ENCODE measurements around the gene DYSF. TPM values are rescaled to one million over a fixed set of nuclear protein-coding genes. Genes with fewer than 3 reads are reported as not detected.

Gene DYSF
- total and polyA plus RNA-seq, 9 donors = 2.3 to 16.5 (median 5.1) TPM

DNA sequence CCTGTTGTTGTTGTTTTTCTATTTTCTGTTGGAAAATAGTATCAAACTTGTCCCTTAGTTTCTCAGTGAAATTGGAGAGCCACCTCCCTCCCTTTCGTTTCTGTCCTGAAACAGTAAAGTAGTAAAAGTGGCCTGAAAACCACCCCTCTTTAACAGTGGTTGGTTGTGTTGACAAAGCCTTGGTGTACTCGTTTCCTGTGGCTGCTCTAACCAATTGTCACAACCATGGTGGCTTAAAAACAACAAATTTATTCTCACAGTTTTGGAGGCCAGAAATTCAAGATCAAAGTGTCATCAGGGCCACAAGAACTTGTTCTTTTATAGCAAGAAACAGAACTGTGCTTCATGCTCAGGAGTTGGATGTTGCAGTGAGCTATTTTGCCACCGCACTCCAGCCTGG is 4.0 kb upstream of the DYSF start:
- TF ChIP-seq EP300 (IDR thresholded peaks at IDR 0.05) = no peak
- no peak for TF ChIP-seq POLR2A (IDR thresholded peaks at IDR 0.05)
- TF ChIP-seq, protein P1, sequence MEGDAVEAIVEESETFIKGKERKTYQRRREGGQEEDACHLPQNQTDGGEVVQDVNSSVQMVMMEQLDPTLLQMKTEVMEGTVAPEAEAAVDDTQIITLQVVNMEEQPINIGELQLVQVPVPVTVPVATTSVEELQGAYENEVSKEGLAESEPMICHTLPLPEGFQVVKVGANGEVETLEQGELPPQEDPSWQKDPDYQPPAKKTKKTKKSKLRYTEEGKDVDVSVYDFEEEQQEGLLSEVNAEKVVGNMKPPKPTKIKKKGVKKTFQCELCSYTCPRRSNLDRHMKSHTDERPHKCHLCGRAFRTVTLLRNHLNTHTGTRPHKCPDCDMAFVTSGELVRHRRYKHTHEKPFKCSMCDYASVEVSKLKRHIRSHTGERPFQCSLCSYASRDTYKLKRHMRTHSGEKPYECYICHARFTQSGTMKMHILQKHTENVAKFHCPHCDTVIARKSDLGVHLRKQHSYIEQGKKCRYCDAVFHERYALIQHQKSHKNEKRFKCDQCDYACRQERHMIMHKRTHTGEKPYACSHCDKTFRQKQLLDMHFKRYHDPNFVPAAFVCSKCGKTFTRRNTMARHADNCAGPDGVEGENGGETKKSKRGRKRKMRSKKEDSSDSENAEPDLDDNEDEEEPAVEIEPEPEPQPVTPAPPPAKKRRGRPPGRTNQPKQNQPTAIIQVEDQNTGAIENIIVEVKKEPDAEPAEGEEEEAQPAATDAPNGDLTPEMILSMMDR (IDR thresholded peaks at IDR 0.05) = no peak
- Histone ChIP-seq H3K27ac (no peak overlapping the region), H3K36me3 (no peaks in the 10 kb centered on the region), H3K4me3 (no peak overlapping the region), H3K4me1 (ENCODE audit: insufficient read depth) (no peaks in the 10 kb centered on the region), H3K9me3 (no peaks in the 10 kb centered on the region), H3K27me3 (no peaks in the 10 kb centered on the region)
- intact Hi-C loops (cut with DNase I) = no loop called here
- no peak for DNase-seq
- 61 to 67% (median 65%) methylated on average over 3 of the region's 3 CpGs for WGBS, 3 donors

DNA sequence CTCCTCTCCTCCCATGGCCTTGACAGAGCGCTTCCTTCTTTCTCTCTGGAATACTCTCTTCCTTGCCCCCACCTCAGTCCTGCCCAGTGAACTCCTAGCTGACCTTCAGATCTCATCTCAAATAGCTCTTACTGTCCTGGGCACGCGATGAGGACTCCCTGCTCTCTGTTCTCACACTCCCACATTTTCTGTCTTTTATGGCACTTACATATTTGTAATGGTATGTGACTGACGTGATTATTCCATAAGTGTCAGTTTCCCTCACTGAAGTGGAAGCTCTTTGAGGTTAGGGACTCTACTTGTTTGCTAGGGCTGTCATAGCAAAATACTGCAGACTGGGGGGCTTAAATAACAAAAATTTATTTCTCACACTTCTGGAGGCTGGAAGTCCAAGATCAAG is 1.7 kb upstream of the DYSF start:
- DNase-seq = no peak
- no peaks in the 10 kb centered on the region for H3K36me3 ChIP-seq
- no peaks in the 10 kb centered on the region for H3K27me3 ChIP-seq
- no peak overlapping the region for H3K4me3 ChIP-seq
- no peaks in the 10 kb centered on the region for H3K4me1 ChIP-seq (ENCODE audit: insufficient read depth)
- no peaks in the 10 kb centered on the region for H3K9me3 ChIP-seq
- WGBS, 3 donors = 73 to 80% (median 76%) methylated on average over 4 of the region's 4 CpGs
- TF ChIP-seq EP300 (IDR thresholded peaks at IDR 0.05) (no peak), POLR2A (IDR thresholded peaks at IDR 0.05) (no peak)
- TF ChIP-seq, protein P1 (IDR thresholded peaks at IDR 0.05) = no peak
- no peak overlapping the region for H3K27ac ChIP-seq
- intact Hi-C loops (cut with DNase I) = no loop called here

DNA sequence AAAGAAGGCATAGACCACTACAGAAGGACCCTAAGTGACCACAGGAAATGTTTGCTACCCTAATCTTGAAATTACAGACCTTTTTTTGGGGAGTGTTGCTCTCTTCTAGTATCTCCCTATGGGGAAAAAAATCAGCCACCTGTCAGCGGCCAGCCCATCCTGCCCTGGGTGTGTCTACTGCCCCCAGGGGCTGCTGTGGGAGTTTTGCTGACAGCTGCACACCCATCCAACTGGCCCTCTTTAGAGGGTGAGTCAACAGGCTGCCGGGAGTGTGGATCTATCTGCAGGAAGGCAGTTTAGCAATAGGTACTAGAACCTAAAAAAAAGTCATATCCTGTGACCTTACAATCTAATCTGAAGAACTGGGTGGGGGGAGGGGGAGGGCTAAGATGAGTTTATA is 796 bp upstream of the DYSF start:
- no peaks in the 10 kb centered on the region for H3K4me1 ChIP-seq (ENCODE audit: insufficient read depth)
- no peaks in the 10 kb centered on the region for H3K27me3 ChIP-seq
- WGBS, 3 donors = 27 to 29% (median 28%) methylated on average over 2 of the region's 2 CpGs
- TF ChIP-seq, protein P1 (IDR thresholded peaks at IDR 0.05) = no peak
- TF ChIP-seq EP300 (IDR thresholded peaks at IDR 0.05) = no peak
- TF ChIP-seq POLR2A (IDR thresholded peaks at IDR 0.05) = no peak
- no peak overlapping the region for H3K27ac ChIP-seq
- DNase-seq = no peak
- H3K9me3 ChIP-seq = no peaks in the 10 kb centered on the region
- H3K36me3 ChIP-seq = no peaks in the 10 kb centered on the region
- H3K4me3 ChIP-seq = no peak overlapping the region
- intact Hi-C loops (cut with DNase I) = no loop called here

DNA sequence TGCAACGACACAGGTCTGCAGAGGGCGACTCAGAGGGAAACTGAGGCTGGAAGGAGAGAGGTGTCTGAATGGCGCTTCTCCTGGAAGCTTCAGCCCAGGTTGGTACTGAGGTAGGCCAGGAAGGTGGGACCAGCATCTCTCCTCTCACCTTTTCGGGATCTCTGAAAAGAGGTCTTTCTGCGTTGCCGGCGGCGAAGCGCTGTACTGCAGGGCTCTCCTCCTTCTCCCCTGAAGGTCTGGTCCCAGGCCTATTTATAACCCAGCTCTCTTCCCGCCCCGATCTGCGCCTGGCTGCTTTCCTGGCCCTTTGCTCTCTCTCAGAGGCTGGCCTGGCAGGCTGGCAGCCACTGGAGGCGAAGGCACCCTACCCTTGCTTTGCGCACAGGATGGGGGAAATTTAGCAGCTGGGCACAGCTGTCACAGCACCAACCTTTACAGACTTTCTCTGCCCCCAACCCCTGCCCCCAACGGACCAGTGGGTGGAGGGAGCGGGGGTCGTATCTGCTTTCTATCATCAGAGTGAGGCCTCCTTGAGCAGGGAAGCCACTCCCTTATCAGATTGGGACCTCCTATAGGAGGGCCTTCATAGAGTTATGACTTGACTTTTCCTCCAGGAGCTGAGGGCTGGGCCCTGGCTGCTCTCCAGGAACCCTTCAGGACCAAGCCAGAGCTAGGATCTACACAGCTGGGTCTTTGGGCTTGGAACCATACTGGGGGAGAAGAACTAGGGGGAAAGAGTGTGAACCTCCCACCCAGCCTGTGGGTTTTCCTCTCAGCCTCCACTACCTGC is 1.1 kb downstream of the DYSF start:
- DNase-seq = no peak
- no peak for TF ChIP-seq POLR2A (IDR thresholded peaks at IDR 0.05)
- no peak for TF ChIP-seq EP300 (IDR thresholded peaks at IDR 0.05)
- TF ChIP-seq, protein P1 (IDR thresholded peaks at IDR 0.05) = no peak
- WGBS, 3 donors = 17 to 35% (median 23%) methylated on average over 17 of the region's 17 CpGs
- H3K27me3 ChIP-seq = no peaks in the 10 kb centered on the region
- intact Hi-C loops (cut with DNase I) = no loop called here
- peak overlapping the region; percentile 30 for H3K4me3 ChIP-seq
- H3K36me3 ChIP-seq = no peaks in the 10 kb centered on the region
- no peaks in the 10 kb centered on the region for H3K4me1 ChIP-seq (ENCODE audit: insufficient read depth)
- no peak overlapping the region for H3K27ac ChIP-seq
- no peaks in the 10 kb centered on the region for H3K9me3 ChIP-seq
